PC-9 (cell line): ENCODE measurements around the gene CROCC. TPM values are rescaled to one million over a fixed set of nuclear protein-coding genes. Genes with fewer than 3 reads are reported as not detected.

Experiments used
- BruUV-seq: library from RNA; stranded (reverse); fragments of 400-500 nt; replicated peaks from 2 replicates; lab custom pipeline; 2021; lab: Mats Ljungman, UMichigan
- CTCF ChIA-PET: fragments of 300-600 bp; sonication (Branson Sonifier 250); formaldehyde crosslinking; loops from one replicate; lab custom pipeline; 2022; ENCODE audit warnings: antibody characterized with exemption; lab: Charles Lee
- POLR2A ChIA-PET: fragments of 300-600 bp; sonication (Branson Sonifier 250); formaldehyde crosslinking; loops from one replicate; lab custom pipeline; 2022; ENCODE audit warnings: antibody characterized with exemption; ENCODE audit not compliant: unreplicated experiment; lab: Charles Lee
- DNase-seq, 2 experiments: peaks; one replicate each; pipeline versions ENCODE4 v3.0.0 to v3.0.0-alpha.2; 2015 to 2022; ENCODE audit warnings: mixed read lengths in 1 of 2
- H2AFZ ChIP-seq: fragments of 200-600 bp; sonication (generic); 2 replicates; pipeline ENCODE4 v1.8.1; 2017; ENCODE audit warnings: antibody characterized with exemption
- H3F3A ChIP-seq: fragments of 200-600 bp; sonication (generic); 2 replicates; pipeline ENCODE4 v1.8.1; 2017; ENCODE audit warnings: antibody characterized with exemption, mild to moderate bottlenecking, low read depth; ENCODE audit not compliant: insufficient read depth
- H3K27ac ChIP-seq: fragments of 200-600 bp; sonication (generic); 2 replicates; pipeline ENCODE4 v1.6.1; 2016; ENCODE audit warnings: mixed run types
- H3K27me3 ChIP-seq: fragments of 200-600 bp; sonication (generic); 2 replicates; pipeline ENCODE4 v1.6.1; 2016; ENCODE audit warnings: low read depth, mixed run types; ENCODE audit not compliant: insufficient read depth
- H3K36me3 ChIP-seq: fragments of 200-600 bp; sonication (generic); 2 replicates; pipeline ENCODE4 v1.6.1; 2016; ENCODE audit warnings: low read depth, mixed run types
- H3K4me1 ChIP-seq: fragments of 200-600 bp; sonication (generic); replicated peaks from 2 replicates; pipeline ENCODE4 v1.6.1; 2016; ENCODE audit warnings: mixed run types; ENCODE audit not compliant: insufficient read depth
- H3K4me2 ChIP-seq: fragments of 200-600 bp; sonication (generic); 2 replicates; pipeline ENCODE4 v1.6.1; 2017; ENCODE audit warnings: mixed run types
- H3K4me3 ChIP-seq: fragments of 200-600 bp; sonication (generic); 2 replicates; pipeline ENCODE4 v1.6.1; 2016; ENCODE audit warnings: mixed run types
- H3K79me2 ChIP-seq: fragments of 200-600 bp; sonication (generic); 2 replicates; pipeline ENCODE4 v1.6.1; 2017; ENCODE audit warnings: low read depth, mixed run types
- H3K9me2 ChIP-seq: fragments of 200-600 bp; sonication (generic); 2 replicates; pipeline ENCODE4 v1.8.1; 2017; ENCODE audit warnings: mild to moderate bottlenecking; ENCODE audit not compliant: insufficient read depth
- H3K9me3 ChIP-seq: fragments of 200-600 bp; sonication (generic); 2 replicates; pipeline ENCODE4 v1.8.1; 2016; ENCODE audit warnings: low read depth; ENCODE audit not compliant: insufficient read depth
- H4K20me1 ChIP-seq: fragments of 200-600 bp; sonication (generic); 2 replicates; pipeline ENCODE4 v1.8.1; 2017; ENCODE audit not compliant: insufficient read depth
- EZH2 ChIP-seq: fragments of 200-600 bp; sonication (generic); IDR thresholded peaks from 2 replicates; pipeline ENCODE4 v1.8.0; 2017; ENCODE audit warnings: antibody characterized with exemption, low read depth
- intact Hi-C: fragments of 100-400 bp; cut with micrococcal nuclease; formaldehyde crosslinking; loops from one replicate; pipeline ENCODE4 v1.10.0; 2022; ENCODE audit not compliant: unreplicated experiment
- total RNA-seq: library from RNA; stranded (reverse); gene quantifications from 2 replicates; pipeline ENCODE4 v1.2.3, GENCODE V29; 2021
- TF ChIP-seq, protein P1 (sequence below): fragments of 200-600 bp; sonication (generic); conservative IDR thresholded peaks from 2 replicates; pipeline ENCODE4 v1.6.1; 2017; ENCODE audit warnings: mixed run types, antibody characterized with exemption, mild to moderate bottlenecking, moderate library complexity

The CROCC gene
- total RNA-seq, 1 experiment from 2014 or later = 18.9 TPM

DNA sequence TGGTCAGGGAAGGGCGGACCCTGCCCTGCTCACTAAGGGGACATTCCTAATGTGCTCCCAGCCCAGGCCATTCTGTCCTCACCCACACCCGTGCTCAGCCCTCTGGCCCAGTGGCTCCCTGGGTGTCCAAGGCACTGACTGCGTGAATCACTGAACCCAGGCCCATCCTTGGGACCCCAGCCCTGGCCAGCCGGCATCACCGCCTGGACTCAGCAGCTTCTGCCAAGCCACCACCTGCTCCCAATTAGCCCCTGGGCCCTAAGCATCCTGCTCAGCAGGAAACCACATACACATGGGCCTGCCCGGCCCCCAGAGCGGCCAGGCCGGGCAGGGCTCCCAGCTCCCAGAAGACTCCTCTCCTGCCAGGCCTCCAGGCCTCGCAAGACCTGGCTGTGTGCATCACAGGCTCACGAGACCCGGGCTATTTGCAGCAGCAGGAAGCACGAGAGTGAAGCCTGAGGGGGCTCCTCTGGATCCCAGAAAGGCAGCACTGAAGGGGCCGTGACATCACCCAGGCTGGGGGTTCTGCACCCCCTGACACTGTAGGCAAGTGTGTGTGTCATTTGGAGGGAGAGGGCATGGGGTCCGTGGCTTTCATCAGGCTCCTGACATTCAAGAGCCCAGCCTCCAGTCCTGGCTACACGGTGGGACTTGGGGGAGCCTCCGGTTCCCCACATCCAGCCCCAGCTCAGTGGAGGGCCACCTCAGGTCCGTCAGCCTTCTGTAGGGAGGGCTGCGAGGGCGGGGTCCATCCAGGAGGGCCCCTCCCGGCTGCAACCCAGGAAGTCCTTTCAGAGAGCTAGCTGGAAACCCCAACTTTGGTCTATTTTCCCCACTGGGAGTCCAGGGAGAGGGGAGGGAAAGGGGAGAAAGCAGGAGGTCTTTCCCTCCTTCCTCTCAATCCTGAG is 57.1 kb downstream of the CROCC start:
- H3K4me3 ChIP-seq = no peak overlapping the region

DNA sequence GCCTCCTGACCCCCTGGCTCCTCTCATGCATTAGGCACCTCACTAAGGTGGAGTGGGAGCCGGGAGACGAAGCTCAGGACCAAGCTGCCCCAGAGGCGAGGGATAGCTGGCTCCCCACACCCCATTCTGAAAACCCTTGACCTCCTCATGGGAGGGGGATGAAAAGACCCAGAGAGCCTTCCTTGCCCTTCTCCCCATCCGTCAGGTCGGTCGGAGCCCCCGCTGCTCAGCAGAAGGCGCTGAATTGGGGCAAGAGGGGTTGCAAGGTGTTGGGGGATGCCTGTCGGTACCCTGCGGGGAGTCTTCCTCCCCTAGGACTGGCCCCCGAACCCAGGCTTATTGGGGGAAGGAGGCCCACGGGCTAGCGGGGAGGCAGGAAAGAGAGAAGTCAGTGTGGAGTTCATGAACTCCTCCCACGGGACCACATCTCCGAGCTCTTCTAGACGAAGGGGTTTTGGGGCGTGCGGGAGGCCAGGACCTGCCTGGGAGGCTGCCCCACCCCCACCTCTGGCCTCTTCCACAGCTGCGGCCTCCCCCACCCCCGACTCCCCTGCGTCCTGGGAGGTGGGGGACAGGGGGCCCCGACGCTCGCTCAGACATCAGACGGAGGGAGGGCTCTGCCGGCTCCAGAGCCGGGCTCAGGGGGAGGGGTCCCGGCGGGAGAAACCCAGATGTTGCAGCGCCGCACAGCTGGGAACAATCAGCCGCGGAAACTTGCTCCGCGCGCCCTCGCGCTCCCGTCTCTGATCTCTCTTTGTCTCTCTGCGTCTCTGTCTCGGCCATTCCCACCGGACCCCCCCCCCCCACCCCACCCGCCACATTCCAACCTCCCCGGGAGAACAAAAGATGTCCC is 58.0 kb downstream of the CROCC start:
- Histone ChIP-seq H4K20me1 (no peaks in the 10 kb centered on the region), H3K27ac (no peak overlapping the region), H3K4me3 (no peak overlapping the region), H3K79me2 (no peaks in the 10 kb centered on the region), H3K9me2 (no peaks in the 10 kb centered on the region), H3K9me3 (no peaks in the 10 kb centered on the region), H2AFZ (no peak overlapping the region), H3K4me2 (no peak overlapping the region), H3F3A (no peaks in the 10 kb centered on the region; the same call in 1 of the 2 replicates), H3K36me3 (no peaks in the 10 kb centered on the region), H3K4me1 (peaks cover 7% of the 10 kb centered on the region), H3K27me3 (no peaks in the 10 kb centered on the region)
- no TSS peak for BruUV-seq
- intact Hi-C loops = no loop called here
- ChIA-PET POLR2A (no interaction called here), CTCF (interaction anchor here (0.6 kb wide), 1 partner anchor 64 kb away, joined by 4 read pairs; no protein-coding TSS in a partner anchor)
- DNase-seq = no peak
- no peak for TF ChIP-seq EZH2
- TF ChIP-seq, protein P1, sequence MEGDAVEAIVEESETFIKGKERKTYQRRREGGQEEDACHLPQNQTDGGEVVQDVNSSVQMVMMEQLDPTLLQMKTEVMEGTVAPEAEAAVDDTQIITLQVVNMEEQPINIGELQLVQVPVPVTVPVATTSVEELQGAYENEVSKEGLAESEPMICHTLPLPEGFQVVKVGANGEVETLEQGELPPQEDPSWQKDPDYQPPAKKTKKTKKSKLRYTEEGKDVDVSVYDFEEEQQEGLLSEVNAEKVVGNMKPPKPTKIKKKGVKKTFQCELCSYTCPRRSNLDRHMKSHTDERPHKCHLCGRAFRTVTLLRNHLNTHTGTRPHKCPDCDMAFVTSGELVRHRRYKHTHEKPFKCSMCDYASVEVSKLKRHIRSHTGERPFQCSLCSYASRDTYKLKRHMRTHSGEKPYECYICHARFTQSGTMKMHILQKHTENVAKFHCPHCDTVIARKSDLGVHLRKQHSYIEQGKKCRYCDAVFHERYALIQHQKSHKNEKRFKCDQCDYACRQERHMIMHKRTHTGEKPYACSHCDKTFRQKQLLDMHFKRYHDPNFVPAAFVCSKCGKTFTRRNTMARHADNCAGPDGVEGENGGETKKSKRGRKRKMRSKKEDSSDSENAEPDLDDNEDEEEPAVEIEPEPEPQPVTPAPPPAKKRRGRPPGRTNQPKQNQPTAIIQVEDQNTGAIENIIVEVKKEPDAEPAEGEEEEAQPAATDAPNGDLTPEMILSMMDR = no peak

More for the DNA sequence above, 57.1 kb downstream of the CROCC start:
- Histone ChIP-seq H3K36me3 (no peaks in the 10 kb centered on the region), H3K27me3 (no peaks in the 10 kb centered on the region), H3K4me2 (no peak overlapping the region), H3K9me2 (no peaks in the 10 kb centered on the region), H3K27ac (no peak overlapping the region), H3F3A (no peaks in the 10 kb centered on the region), H4K20me1 (no peaks in the 10 kb centered on the region), H3K79me2 (no peaks in the 10 kb centered on the region), H2AFZ (no peak overlapping the region), H3K4me1 (no peaks in the 10 kb centered on the region), H3K9me3 (no peaks in the 10 kb centered on the region)
- TF ChIP-seq EZH2 = no peak
- no TSS peak for BruUV-seq
- ChIA-PET POLR2A (no interaction called here), CTCF (no interaction called here)
- DNase-seq = no peak
- intact Hi-C loops = no loop called here

DNA sequence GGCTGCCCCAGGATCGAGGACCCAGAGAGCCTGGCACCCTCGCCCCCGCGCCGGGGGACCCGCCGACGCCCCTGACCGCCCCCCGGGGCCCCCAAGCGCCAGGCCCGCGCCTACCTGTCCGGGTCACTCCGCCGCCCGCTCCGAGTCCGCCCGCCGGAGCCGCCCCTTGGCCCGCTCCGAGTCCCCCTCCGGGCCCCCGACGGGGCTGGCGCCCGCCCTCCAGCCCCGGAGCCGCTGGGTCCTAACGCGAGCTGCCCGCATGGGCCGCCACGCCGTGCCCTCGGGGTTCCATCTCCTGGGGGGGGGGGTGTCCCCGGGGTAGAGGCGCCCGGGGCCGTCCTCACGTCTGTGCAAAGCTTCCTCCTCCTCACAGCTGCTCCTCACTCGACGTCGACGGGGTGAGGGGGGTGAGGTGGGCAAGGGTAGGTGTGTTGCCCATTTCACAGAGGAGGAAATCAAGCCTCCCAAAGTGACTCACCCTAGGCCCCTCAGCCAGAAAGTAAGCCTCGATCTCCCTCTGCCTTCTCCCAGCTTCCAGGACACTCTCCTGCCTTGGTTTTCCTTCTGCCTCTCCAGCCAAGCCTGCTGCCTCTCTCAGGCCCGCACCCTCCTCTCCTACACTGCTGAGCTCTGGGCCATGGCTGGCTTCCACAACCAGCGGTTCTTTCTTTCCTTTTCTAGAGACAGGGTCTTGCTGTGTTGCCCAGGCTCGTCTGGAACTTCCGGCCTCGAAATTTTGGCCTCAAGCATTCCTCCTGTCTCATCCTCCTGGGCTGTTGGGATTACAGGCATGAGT is 58.9 kb downstream of the CROCC start, which contains the start of gene MFAP2:
Gene MFAP2 (minus strand): TSS at position 148 of the 796 bp plus-strand sequence. CDS start 2,347 bp downstream, outside the sequence.
- H3F3A ChIP-seq = peaks cover 10% of the 10 kb centered on the region; the same call in 1 of the 2 replicates
- TF ChIP-seq, protein P1 = no peak
- no peak for TF ChIP-seq EZH2
- H2AFZ ChIP-seq = no peak within 1 kb of the TSS
- no peaks in the 10 kb centered on the region for H3K27me3 ChIP-seq
- no peaks in the 10 kb centered on the region for H3K79me2 ChIP-seq
- H3K4me3 ChIP-seq = no peak within 1 kb of the TSS
- peaks cover 11% of the 10 kb centered on the region for H3K4me1 ChIP-seq
- H3K4me2 ChIP-seq = no peak within 1 kb of the TSS
- no peaks in the 10 kb centered on the region for H3K9me3 ChIP-seq
- POLR2A ChIA-PET = no interaction called here
- H3K9me2 ChIP-seq = no peaks in the 10 kb centered on the region
- no peaks in the 10 kb centered on the region for H4K20me1 ChIP-seq
- H3K36me3 ChIP-seq = no peaks in the 10 kb centered on the region
- no peak for DNase-seq
- CTCF ChIA-PET = interaction anchor here (0.6 kb wide), 1 partner anchor 65 kb away, joined by 4 read pairs; no protein-coding TSS in a partner anchor
- intact Hi-C loops = no loop called here
- no TSS peak for BruUV-seq
- no peak within 1 kb of the TSS for H3K27ac ChIP-seq
